IPS DF 19.7 (cell line): Measurements from ENCODE around the gene NHP2.

Source experiments
- DNase-seq: peaks from one replicate; pipeline ENCODE4 v3.0.0-alpha.2; 2013; ENCODE audit warnings: low read depth, low spot score

Gene NHP2

GRCh38 chr5:178114325-178115135 lies 39.2 kb downstream of the NHP2 start:
- DNase-seq, result no peak

- no peak for DNase-seq
These were observed 39.8 kb downstream of the NHP2 start for GRCh38 chr5:178113841-178114324.

GRCh38 chr5:178113141-178113787 lies 40.4 kb downstream of the NHP2 start, which contains the start of gene N4BP3:
Gene N4BP3 (plus strand): TSS chr5:178113532. CDS start chr5:178119584, 6,052 bp downstream.
- DNase-seq, result no peak

- DNase-seq, result no peak
These were observed 41.1 kb downstream of the NHP2 start for GRCh38 chr5:178112545-178112944.

- DNase-seq, result no peak
These were observed 41.8 kb downstream of the NHP2 start for GRCh38 chr5:178111925-178112324.

- no peak for DNase-seq
These were observed 43.2 kb downstream of the NHP2 start for GRCh38 chr5:178110511-178110910.

GRCh38 chr5:178108966-178109365 lies 44.7 kb downstream of the NHP2 start:
- DNase-seq, result no peak

GRCh38 chr5:178108446-178108845 lies 45.2 kb downstream of the NHP2 start:
- DNase-seq, result no peak

GRCh38 chr5:178107756-178108310 lies 45.9 kb downstream of the NHP2 start:
- DNase-seq, result no peak

GRCh38 chr5:178106556-178107239 lies 47.0 kb downstream of the NHP2 start:
- no peak for DNase-seq

GRCh38 chr5:178106086-178106485 lies 47.6 kb downstream of the NHP2 start:
- no peak for DNase-seq

GRCh38 chr5:178104492-178104891 lies 49.2 kb downstream of the NHP2 start:
- DNase-seq, result no peak

GRCh38 chr5:178103612-178104011 lies 50.1 kb downstream of the NHP2 start:
- DNase-seq, result no peak
